K562 (cell line): ENCODE measurements around the gene ZNF772. TPM values are rescaled to one million over a fixed set of nuclear protein-coding genes. Genes with fewer than 3 reads are reported as not detected.

Source experiments
- CC2D1A ChIP-seq: fragments of 450-650 bp; IDR thresholded peaks from 2 replicates; pipeline ENCODE4 v1.6.1; 2017; ENCODE audit warnings: mild to moderate bottlenecking
- DMBX1 ChIP-seq: fragments of 250-450 bp; sonication (Bioruptor Pico); IDR thresholded peaks from 2 replicates; pipeline ENCODE4 v1.8.0; 2022; ENCODE audit warnings: inconsistent platforms, mild to moderate bottlenecking, moderate library complexity, borderline replicate concordance
- ETS2 ChIP-seq: IDR thresholded peaks from 2 replicates; pipeline ENCODE4 v1.6.1; 2016; ENCODE audit warnings: borderline replicate concordance, missing genetic modification characterization, mild to moderate bottlenecking, moderate library complexity, missing compliant biosample characterization; ENCODE audit not compliant: poor library complexity, severe bottlenecking
- HOXB6 ChIP-seq: fragments of 250-450 bp; sonication (Bioruptor Pico); IDR thresholded peaks from 2 replicates; pipeline ENCODE4 v1.5.1; 2022; ENCODE audit warnings: mild to moderate bottlenecking, borderline replicate concordance
- JUN ChIP-seq, 2 experiments: sonication (generic) in 1 of 2; formaldehyde crosslinking in 1 of 2; IDR thresholded peaks; 2 replicates each; pipeline versions ENCODE4 v1.6.1 to v1.8.0; 2012 to 2022; ENCODE audit warnings: borderline replicate concordance in 2 of 2, mild to moderate bottlenecking in 2 of 2, improper control_type of control experiment in 1 of 2, low read depth in 1 of 2, low read length in 1 of 2, missing genetic modification reagents in 1 of 2
- POLR2B ChIP-seq: fragments of 450-650 bp; IDR thresholded peaks from 2 replicates; pipeline ENCODE4 v1.6.1; 2018; ENCODE audit warnings: low read depth; ENCODE audit not compliant: partially characterized antibody
- PRPF4 ChIP-seq: fragments of 200-400 bp; formaldehyde crosslinking; IDR thresholded peaks from one replicate; pipeline ENCODE4 v1.6.1; 2017; ENCODE audit warnings: low read length, low read depth, mild to moderate bottlenecking; ENCODE audit not compliant: insufficient read depth, poor library complexity, severe bottlenecking
- SMAD2 ChIP-seq: fragments of 150-350 bp; IDR thresholded peaks from 2 replicates; pipeline ENCODE4 v1.6.1; 2014; ENCODE audit warnings: low read depth, mild to moderate bottlenecking, low read length
- THRAP3 ChIP-seq: fragments of 450-650 bp; IDR thresholded peaks from 2 replicates; pipeline ENCODE4 v1.6.1; 2016; ENCODE audit warnings: mild to moderate bottlenecking, inconsistent platforms, borderline replicate concordance
- ZC3H8 ChIP-seq: fragments of 450-650 bp; IDR thresholded peaks from 2 replicates; pipeline ENCODE4 v1.6.1; 2017
- ZNF232 ChIP-seq: sonication (generic); formaldehyde crosslinking; IDR thresholded peaks from 2 replicates; pipeline ENCODE4 v1.8.0; 2022; ENCODE audit warnings: mild to moderate bottlenecking, missing genetic modification reagents
- ZNF764 ChIP-seq: fragments of 250-450 bp; sonication (Bioruptor Pico); IDR thresholded peaks from 2 replicates; pipeline ENCODE4 v1.4.0; 2020; ENCODE audit warnings: low read depth, mild to moderate bottlenecking, moderate library complexity
- ZNF778 ChIP-seq: fragments of 450-650 bp; formaldehyde crosslinking; IDR thresholded peaks from 2 replicates; pipeline ENCODE4 v1.4.0; 2020; ENCODE audit warnings: mild to moderate bottlenecking, moderate library complexity
- polyA plus RNA-seq, 8 experiments: library from polyadenylated mRNA; depleted of rRNA in 4 of 8; stranded (reverse) in 5 of 8; unstranded in 3 of 8; fragments of >200 nt; fragmentation: Nextera tagmentation in 2 of 8; fragmentation: Illumina TruSeq in 1 of 8; extraction: Ambion mirVana in 2 of 8; extraction: Trizol in 1 of 8; gene quantifications; 2 replicates each; pipeline versions ENCODE4 v1.2.1 to v1.2.3, GENCODE V29; 2011 to 2014; ENCODE audit warnings: inconsistent platforms in 1 of 8, missing spikeins in 1 of 8
- total RNA-seq, 7 experiments: library from RNA; depleted of rRNA in 6 of 7; stranded (reverse); fragments of >200 nt in 6 of 7; fragmentation: Illumina TruSeq in 2 of 7; extraction: Trizol in 2 of 7; gene quantifications; 2 replicates each; pipeline versions ENCODE4 v1.2.1 to v1.2.3, GENCODE V29; 2011 to 2021; ENCODE audit warnings: low replicate concordance in 1 of 7
- TF ChIP-seq, protein P1 (sequence below): sonication (generic); formaldehyde crosslinking; IDR thresholded peaks from 2 replicates; pipeline ENCODE4 v1.8.0; 2022; ENCODE audit warnings: mild to moderate bottlenecking, missing genetic modification reagents
- TF ChIP-seq, protein P2 (sequence below): fragments of 450-650 bp; conservative IDR thresholded peaks from 2 replicates; pipeline ENCODE4 v1.6.1; 2016; ENCODE audit warnings: missing genetic modification characterization, low read depth, mild to moderate bottlenecking, missing compliant biosample characterization, moderate library complexity
- TF ChIP-seq, protein P3 (sequence below): fragments of 450-650 bp; IDR thresholded peaks from 2 replicates; pipeline ENCODE4 v1.6.1; 2014; ENCODE audit warnings: low read depth, mild to moderate bottlenecking, moderate library complexity, borderline replicate concordance
- TF ChIP-seq, protein P4 (sequence below): fragments of 450-650 bp; IDR thresholded peaks from 2 replicates; pipeline ENCODE4 v1.6.1; 2016

Gene ZNF772
- total and polyA plus RNA-seq, 9 of the 15 experiments (the other 6 are each of a cell fraction or from before 2014, with no cell fraction given) = 0.13 to 1.9 (median 1.1) TPM

DNA sequence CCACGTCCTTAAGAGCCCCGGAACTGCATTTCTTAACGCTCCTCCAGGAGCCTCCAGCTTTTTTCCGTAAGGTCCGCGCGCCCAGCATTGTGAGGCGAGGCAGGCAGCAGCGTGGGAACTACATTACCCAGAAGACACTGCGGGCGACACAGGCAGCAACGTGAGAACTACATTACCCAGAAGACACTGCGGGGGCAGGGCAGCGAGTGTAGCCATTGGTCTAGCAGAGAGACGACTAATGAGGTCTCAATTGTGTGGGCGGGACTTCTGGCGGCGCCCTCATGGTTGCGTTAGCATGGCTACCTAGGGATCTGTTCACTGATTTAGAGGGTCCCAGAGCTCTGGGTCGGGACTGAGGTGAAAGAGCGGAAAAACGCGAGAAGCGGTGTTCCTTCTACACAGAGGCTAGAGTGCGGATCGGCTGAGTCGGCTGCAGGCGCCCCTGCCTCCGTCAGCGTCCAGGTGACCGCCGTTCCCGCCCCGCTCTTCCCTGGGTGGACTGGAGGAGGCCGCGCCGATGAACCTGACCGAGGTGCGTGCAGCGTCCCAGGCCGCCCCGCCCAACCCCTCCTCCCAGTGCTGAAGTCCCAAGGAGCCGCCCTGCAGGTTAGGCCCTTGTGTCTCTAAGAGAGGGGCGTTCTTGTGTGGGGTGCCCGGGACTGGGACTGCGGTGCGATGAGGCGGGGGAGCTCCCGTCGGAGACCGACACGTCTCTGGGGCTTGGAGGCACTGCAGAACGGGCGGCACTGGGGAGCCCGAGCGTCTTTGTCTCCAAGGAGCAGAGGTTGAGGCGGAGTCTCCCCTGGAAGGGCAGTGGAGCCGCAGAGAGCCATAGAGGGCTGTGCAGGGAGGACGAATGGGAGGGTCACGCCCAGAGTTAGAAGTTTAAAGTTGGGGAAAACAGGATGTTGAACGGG lies 42.0 kb downstream of the ZNF772 start, which contains the start of gene ZNF749 (continued):
- TF ChIP-seq, protein P1, sequence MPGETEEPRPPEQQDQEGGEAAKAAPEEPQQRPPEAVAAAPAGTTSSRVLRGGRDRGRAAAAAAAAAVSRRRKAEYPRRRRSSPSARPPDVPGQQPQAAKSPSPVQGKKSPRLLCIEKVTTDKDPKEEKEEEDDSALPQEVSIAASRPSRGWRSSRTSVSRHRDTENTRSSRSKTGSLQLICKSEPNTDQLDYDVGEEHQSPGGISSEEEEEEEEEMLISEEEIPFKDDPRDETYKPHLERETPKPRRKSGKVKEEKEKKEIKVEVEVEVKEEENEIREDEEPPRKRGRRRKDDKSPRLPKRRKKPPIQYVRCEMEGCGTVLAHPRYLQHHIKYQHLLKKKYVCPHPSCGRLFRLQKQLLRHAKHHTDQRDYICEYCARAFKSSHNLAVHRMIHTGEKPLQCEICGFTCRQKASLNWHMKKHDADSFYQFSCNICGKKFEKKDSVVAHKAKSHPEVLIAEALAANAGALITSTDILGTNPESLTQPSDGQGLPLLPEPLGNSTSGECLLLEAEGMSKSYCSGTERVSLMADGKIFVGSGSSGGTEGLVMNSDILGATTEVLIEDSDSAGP (CRISPR knock-in tag) = no peak
- TF ChIP-seq THRAP3 = no peak
- TF ChIP-seq, protein P2, sequence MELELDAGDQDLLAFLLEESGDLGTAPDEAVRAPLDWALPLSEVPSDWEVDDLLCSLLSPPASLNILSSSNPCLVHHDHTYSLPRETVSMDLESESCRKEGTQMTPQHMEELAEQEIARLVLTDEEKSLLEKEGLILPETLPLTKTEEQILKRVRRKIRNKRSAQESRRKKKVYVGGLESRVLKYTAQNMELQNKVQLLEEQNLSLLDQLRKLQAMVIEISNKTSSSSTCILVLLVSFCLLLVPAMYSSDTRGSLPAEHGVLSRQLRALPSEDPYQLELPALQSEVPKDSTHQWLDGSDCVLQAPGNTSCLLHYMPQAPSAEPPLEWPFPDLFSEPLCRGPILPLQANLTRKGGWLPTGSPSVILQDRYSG (tag) = no peak
- TF ChIP-seq, protein P3, sequence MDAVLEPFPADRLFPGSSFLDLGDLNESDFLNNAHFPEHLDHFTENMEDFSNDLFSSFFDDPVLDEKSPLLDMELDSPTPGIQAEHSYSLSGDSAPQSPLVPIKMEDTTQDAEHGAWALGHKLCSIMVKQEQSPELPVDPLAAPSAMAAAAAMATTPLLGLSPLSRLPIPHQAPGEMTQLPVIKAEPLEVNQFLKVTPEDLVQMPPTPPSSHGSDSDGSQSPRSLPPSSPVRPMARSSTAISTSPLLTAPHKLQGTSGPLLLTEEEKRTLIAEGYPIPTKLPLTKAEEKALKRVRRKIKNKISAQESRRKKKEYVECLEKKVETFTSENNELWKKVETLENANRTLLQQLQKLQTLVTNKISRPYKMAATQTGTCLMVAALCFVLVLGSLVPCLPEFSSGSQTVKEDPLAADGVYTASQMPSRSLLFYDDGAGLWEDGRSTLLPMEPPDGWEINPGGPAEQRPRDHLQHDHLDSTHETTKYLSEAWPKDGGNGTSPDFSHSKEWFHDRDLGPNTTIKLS = peak; percentile 91
- no peak for TF ChIP-seq ZC3H8
- TF ChIP-seq DMBX1 (CRISPR knock-in tag) = no peak
- TF ChIP-seq POLR2B = no peak
- no peak for TF ChIP-seq ETS2 (tag)
- no peak for TF ChIP-seq PRPF4
- no peak for TF ChIP-seq ZNF778
- peak; percentile 61; the same call in 1 of the 2 replicates for TF ChIP-seq JUN (IDR thresholded peaks at IDR 0.05; ENCODE audit: borderline replicate concordance, low read depth, low read length)
- no peak for TF ChIP-seq JUN (CRISPR knock-in tag; IDR thresholded peaks at IDR 0.05; ENCODE audit: borderline replicate concordance)
- TF ChIP-seq SMAD2 = no peak
- TF ChIP-seq, protein P4, sequence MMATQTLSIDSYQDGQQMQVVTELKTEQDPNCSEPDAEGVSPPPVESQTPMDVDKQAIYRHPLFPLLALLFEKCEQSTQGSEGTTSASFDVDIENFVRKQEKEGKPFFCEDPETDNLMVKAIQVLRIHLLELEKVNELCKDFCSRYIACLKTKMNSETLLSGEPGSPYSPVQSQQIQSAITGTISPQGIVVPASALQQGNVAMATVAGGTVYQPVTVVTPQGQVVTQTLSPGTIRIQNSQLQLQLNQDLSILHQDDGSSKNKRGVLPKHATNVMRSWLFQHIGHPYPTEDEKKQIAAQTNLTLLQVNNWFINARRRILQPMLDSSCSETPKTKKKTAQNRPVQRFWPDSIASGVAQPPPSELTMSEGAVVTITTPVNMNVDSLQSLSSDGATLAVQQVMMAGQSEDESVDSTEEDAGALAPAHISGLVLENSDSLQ = peak; percentile 90
- no peak for TF ChIP-seq HOXB6 (CRISPR knock-in tag)
- no peak for TF ChIP-seq ZNF232 (CRISPR knock-in tag)
- TF ChIP-seq ZNF764 (CRISPR knock-in tag) = no peak
- TF ChIP-seq CC2D1A = no peak
